OCI-LY7 (cell line): Measurements from ENCODE around the gene ALPL.

Experiments
- EZH2phosphoT487 ChIP-seq: fragments of 200-600 bp; sonication (generic); IDR thresholded peaks from 2 replicates; pipeline ENCODE4 v1.6.1; 2018; ENCODE audit warnings: low read depth, borderline replicate concordance, mild to moderate bottlenecking, mixed run types, antibody characterized with exemption, low read length, moderate library complexity, mixed read lengths
- TF ChIP-seq, protein P1 (sequence below): fragments of 200-600 bp; sonication (generic); conservative IDR thresholded peaks from 2 replicates; pipeline ENCODE4 v1.5.1; 2014; ENCODE audit warnings: mild to moderate bottlenecking, antibody characterized with exemption, low read length, moderate library complexity, mixed read lengths

DNA sequence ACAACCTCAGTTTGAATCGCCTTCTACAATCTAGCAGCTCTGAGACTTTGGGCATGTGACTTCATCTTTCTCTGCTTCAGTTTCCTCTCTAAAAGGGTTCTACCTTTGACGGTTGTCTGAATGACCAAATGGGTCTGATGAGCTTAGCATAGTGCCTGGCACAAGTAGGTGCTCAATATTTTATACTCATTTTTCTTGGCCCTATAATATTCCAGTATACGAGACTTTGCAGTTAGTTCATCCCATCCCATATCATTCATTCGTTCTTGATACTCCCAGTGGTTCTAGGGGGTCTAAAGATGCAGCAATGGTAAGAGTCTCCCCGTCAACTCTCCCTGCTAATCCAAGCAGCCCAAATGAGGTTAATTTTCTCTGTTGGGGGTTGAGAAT is 67.6 kb downstream of the ALPL start:
- TF ChIP-seq, protein P1, sequence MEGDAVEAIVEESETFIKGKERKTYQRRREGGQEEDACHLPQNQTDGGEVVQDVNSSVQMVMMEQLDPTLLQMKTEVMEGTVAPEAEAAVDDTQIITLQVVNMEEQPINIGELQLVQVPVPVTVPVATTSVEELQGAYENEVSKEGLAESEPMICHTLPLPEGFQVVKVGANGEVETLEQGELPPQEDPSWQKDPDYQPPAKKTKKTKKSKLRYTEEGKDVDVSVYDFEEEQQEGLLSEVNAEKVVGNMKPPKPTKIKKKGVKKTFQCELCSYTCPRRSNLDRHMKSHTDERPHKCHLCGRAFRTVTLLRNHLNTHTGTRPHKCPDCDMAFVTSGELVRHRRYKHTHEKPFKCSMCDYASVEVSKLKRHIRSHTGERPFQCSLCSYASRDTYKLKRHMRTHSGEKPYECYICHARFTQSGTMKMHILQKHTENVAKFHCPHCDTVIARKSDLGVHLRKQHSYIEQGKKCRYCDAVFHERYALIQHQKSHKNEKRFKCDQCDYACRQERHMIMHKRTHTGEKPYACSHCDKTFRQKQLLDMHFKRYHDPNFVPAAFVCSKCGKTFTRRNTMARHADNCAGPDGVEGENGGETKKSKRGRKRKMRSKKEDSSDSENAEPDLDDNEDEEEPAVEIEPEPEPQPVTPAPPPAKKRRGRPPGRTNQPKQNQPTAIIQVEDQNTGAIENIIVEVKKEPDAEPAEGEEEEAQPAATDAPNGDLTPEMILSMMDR = no peak
- no peak for TF ChIP-seq EZH2phosphoT487
